HG03439 (cell line): ENCODE measurements around the gene HSPA9.

Experiments
- ATAC-seq: cut with Tn5 transposase; IDR thresholded peaks from one replicate; pipeline ENCODE4 v1.9.1; 2021; ENCODE audit warnings: mild to moderate bottlenecking, moderate library complexity; ENCODE audit not compliant: unreplicated experiment

The HSPA9 gene

DNA sequence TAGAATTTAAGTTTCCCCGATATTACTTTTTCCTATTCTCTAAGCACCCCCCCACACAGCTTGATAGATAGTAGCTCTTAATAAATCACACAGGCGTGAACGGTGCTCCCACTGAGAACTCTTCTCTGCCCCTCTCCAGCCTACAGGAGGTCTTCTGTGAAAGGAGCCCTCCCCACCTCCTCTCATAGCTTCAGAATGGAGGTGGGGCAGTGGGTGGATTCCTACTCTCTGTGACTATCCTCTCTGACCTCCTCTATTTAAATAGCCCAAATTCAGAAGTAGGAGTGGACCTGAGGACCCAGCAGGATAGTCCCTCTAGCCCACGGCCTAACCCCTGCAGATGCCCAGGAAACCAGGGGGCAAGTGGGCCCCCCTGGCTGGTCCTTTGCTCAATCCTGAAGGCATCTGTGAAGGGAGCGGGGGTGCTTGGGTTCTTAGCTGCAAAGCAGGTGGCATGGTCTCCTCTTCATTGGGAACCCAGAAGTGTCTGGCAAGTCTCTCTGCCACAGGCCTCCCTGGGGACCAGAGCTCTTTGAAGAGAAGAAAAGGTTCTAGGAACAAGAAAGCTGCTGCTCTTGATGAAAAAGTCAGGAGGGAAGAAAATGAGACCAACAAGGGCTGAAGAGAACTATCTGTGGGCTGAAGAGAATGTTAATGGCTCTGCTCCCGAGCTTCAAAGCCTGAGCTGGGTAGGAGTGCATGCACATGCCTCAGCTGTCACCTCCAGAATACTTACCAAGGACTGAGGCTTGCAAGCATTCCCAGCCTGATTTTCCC lies 21.1 kb upstream of the HSPA9 start:
- ATAC-seq: no peak

- ATAC-seq: no peak
Observed at GRCh38 chr5:138595180-138595795, 20.1 kb upstream of the HSPA9 start.

DNA sequence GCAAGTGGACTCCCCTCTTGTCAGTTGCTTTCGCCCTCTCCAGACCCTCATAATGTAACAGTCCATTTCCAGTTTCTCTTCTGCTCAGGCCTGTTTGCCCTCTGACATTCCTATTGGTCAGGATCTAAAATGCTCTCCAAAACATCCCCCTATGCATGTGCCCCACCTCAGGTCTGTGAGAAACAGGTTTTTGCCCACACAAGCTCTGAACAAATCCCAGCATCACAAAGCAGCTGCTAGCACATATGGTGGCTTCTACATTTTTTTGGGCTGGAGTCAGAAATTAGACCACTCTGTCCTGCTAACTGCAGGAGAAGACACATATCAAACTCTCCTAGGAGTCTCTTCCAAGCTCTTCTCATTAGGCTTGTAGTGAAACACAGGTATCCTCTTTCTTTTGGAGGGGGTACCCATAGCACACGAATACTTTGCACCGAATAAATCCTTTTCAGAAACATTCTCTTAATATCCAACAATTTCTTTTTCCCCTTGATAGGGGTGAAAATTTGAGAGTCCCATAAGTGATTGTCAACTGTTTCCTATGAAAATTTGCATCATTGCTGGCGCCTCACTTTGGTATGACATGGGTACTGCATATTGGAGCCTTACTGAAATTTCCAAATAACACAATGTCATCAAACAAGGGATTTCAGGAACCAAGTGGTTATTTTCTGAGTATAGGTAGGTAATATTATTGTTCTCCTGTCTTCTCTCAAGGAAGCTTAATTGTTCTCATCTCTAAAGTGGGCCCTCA lies 19.3 kb upstream of the HSPA9 start:
- no peak for ATAC-seq

DNA sequence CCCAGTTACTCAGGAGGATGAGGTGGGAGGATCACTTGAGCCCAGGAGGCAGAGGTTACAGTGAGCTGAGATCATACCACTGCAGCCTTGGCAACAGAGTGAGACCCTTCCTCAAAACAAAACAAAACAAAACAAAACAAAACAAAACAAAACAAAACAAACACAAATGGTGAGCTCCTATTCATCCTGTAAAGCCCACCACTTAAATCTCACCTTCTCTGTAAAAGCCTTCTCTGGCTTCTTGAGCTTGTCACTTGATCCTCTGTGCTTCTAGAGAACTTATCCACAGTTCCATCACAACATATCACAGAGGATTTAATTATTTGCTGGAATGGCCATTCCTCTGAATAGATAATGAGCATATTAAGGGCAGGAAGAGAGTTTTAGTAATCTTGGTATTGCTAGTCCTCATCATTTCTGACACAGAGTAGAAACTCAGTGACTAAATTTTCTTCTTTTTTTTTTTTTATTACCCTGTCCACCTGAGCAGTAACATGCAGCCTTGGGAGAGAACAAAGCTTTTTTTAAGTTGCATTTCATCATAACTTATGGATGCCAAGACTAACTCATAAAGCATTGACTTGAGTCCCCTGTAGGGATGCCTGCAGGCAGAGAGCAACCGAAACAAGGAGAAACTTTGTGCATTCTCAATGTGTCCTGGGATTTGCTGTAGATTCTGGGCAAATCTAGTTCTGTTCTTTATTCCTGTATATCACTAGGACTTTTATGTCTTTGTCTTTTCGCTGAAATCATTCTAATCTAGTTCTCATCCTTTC lies 13.0 kb upstream of the HSPA9 start:
- ATAC-seq: no peak

DNA sequence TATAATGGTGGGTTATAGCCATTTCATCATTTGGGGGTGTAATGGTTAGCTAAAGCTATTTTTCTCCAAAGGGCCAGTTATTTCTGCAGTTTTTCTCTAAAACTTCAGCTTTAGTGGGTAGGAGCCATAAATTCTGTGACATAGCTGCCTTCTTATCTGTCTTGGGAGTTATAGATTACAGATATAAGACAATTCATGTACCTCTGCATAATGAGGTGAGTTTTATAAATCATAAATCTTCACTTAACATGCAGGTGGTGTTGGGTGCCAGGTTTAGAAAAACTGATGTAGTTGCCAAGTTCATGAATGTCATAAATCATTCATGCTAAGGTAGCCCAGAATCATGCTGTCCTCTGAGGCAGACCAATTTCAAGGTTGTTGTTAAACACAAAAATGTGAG lies 10.0 kb upstream of the HSPA9 start:
- no peak for ATAC-seq

GRCh38 chr5:138583984-138584637 lies 8.9 kb upstream of the HSPA9 start:
- no peak for ATAC-seq

DNA sequence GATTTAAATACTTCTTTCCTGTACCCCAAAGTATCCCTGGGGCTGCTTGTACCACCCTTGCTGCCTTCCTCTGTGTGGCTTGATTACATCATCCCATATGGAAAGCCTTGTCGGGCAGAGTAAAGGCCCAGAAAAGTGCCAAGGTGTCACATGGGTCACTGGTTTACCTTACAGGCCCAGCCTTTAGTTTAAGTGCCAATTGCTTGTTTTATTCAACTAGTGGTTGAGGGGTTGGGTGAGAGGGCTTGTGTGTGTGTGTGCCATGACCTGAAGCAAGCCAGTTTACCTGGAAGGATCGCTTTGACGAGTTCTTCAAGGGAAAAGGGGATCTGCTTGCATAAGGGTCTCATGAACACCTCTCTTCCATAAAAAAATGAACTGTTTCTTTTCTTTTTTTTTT lies 7.8 kb upstream of the HSPA9 start:
- ATAC-seq: no peak

- no peak for ATAC-seq
Observed at GRCh38 chr5:138580777-138581176, 5.6 kb upstream of the HSPA9 start.

- ATAC-seq: no peak
Observed at GRCh38 chr5:138580001-138580400, 4.8 kb upstream of the HSPA9 start.

GRCh38 chr5:138579517-138579863 lies 4.3 kb upstream of the HSPA9 start:
- no peak for ATAC-seq

DNA sequence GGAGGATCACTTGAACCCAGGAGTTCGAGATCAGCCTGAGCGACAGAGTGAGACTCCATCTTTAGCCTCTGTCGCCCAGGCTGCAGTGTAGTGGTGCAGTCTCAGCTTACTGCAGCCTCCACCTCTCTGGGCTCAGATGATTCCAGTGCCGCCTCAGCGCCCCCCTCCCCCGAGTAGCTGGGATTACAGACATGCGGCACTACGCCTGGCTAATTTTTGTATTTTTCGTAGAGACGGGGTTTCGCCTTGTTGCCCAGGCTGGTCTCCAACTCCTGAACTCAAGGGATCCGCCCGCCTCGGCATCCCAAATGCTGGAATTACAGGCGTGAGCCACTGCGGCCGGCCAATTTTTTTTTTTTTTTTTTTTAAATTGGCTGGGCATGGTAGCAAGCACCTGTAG lies 2.3 kb upstream of the HSPA9 start:
- no peak for ATAC-seq

- no peak for ATAC-seq
Observed at GRCh38 chr5:138574744-138575193, 432 bp downstream of the HSPA9 start.

GRCh38 chr5:138573949-138574670 lies 1.1 kb downstream of the HSPA9 start:
- no peak for ATAC-seq

- ATAC-seq: no peak
Observed at GRCh38 chr5:138573223-138573622, 2.0 kb downstream of the HSPA9 start.

GRCh38 chr5:138570871-138571270 lies 4.3 kb downstream of the HSPA9 start:
- no peak for ATAC-seq

- no peak for ATAC-seq
Observed at GRCh38 chr5:138569782-138570181, 5.4 kb downstream of the HSPA9 start.

DNA sequence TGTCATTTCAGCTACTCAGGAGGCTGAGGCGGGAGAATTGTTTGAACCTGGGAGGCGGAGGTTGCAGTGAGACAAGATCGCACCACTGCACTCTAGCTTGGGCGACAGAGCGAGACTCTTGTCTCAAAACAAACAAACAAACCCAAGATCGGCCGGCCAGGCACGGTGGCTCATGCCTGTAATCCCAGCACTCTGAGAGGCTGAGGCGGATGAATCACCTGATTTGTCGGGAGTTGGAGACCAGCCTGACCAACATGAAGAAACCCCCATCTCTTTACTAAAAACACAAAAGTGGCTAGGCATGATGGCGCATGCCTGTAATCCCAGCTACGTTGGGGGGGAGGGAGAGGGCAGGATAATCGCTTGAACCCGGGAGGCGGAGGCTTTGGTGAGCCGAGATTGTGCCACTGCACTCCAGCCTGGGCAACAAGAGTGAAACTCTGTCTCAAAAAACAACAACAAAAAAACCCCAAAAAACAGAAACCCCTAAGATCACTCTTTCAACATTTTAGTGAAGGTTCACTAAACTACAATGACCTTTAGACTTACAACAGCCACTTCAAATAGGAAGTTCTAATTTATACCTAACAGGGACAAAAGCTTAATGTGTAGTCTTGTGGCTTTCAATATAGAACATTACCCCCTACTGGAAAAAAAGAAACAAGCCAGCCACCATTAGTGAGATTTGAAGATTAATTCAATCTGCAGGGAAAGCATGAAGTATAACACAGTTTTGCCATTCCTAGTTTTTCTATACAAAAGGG lies 7.0 kb downstream of the HSPA9 start:
- no peak for ATAC-seq

DNA sequence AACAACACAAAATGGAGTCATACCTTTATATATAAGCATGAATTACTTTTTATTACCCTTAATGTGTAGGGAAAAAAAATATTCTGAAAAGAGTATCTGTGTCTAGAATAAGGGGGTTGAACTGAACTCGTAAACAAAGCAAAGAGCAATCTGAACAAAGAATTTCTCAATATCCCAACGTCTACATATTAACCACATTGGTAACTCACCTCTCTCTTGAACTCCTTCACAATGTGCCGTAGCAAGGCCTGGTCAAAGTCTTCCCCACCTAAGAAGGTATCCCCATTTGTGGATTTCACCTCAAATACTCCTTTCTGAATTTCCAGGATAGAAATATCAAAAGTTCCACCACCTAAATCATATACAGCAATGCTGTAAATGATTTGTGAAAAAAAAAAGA lies 8.4 kb downstream of the HSPA9 start:
- no peak for ATAC-seq

DNA sequence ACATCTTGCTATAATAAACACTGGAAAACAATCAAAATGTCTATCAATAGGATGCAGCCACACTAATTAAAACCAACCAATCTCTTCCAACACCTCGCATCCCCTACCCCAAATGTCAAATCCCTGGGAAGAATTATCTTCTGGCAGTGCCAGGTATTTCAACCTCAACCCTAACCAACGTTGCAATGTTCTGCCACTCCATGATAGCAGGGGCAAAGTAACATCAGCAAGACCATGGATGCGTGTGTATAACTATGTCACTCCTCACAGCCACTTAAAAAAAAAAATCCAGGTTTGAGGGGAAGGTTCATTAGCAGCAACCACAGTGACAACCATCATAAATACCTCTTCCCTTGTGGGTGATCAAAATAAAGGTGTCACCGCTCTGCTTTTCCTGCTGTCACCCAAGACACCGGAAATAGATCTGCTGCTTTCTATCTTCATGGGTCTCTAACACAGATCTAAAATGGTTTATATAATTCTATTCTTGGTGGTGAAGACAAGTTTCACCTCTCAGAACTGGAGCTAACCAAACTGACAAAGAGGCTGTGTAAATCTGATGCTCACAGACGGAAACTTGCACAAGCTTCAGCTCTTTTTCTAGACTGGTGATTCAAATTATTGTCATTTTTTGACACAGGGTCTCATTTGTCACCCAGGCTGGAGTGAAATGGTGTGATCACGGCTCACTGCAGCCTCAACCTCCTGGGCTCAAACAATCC lies 9.9 kb downstream of the HSPA9 start:
- ATAC-seq: peak; percentile 62
